GM18519 (cell line): ENCODE measurements around the gene GPRASP3.
"Not testable (repeated sequence)": the region's sequence is repeated elsewhere in the genome, so short reads cannot be mapped to it uniquely, and the experiment has no call there.

ENCODE experiments used
- ATAC-seq: cut with Tn5 transposase; IDR thresholded peaks from one replicate; pipeline ENCODE4 v1.9.1; 2021; ENCODE audit warnings: mild to moderate bottlenecking, moderate library complexity; ENCODE audit not compliant: unreplicated experiment, low FRiP score

Gene GPRASP3, protein sequence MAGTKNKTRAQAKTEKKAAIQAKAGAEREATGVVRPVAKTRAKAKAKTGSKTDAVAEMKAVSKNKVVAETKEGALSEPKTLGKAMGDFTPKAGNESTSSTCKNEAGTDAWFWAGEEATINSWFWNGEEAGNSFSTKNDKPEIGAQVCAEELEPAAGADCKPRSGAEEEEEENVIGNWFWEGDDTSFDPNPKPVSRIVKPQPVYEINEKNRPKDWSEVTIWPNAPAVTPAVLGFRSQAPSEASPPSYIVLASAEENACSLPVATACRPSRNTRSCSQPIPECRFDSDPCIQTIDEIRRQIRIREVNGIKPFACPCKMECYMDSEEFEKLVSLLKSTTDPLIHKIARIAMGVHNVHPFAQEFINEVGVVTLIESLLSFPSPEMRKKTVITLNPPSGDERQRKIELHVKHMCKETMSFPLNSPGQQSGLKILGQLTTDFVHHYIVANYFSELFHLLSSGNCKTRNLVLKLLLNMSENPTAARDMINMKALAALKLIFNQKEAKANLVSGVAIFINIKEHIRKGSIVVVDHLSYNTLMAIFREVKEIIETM

DNA sequence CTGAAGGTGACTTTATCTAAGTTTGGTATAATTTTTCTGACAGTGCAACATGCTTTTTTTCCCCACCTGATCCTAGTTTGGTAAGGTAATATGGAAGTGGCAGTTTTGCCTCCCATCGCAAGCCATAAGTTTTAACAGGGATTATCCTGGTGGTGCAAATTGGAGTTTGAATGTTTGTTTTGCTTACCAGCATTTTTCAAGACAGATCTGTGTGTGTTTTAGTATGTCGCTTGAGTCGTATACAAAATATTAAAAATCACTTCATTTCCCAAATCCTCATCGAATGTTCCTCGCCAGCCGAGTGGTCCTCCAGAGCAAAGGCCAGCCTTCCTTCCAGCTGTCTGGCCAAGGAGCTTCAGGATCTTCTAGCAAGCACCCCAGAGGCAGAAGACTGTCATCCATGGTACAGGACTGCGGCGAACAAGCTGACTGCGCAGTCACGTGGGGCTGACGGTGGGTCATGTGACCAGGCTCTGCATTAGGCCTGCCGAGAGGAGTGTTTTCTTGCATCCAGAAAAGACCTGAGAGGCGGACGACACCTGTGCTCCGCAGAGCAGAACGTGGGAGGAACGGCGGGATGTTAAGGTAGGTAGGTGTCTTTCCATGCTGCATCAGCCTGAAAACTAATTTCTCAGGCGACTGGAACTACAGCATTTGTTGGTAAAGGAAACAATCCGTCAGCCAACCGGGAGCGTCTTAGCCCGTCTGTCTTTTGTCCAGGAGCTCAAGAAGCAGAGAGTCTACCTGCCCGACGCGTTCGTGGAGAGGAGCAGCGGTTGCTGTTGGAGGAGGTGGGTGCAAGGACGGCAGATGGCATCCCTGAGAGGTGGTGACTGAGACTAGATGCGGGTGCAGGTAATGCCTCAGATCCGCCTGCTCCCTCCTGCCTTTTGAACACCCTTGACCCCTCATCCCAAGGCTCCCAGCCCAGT lies at the start of gene GPRASP3:
TSS of gene GPRASP3 (plus strand) at position 507 of the 932 bp plus-strand sequence. CDS start 28,253 bp downstream, outside the sequence.
- ATAC-seq: peak; percentile 98

DNA sequence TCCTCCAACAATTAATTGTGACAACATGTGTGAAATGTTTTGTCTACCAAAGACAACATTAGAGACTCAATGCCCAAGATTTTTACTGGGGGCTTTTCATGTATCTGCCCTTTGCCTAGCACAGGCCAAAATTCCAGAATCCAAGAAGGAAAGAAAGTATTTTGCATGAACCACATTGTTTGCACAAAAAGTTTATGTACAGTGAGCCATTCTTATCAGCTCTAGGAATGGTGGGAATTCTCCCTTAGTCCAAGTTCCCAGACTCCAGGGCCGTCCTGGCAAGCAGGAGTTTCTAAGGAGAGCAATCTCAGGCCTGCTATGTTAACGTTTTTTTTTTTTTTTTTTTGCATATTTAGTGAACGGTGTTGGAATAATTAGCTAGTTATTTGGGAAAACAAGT lies 47.7 kb upstream of the GPRASP3 start:
- ATAC-seq: no peak

- not testable (repeated sequence) for ATAC-seq
These were observed 43.1 kb upstream of the GPRASP3 start for GRCh38 chrX:102677479-102677878.

DNA sequence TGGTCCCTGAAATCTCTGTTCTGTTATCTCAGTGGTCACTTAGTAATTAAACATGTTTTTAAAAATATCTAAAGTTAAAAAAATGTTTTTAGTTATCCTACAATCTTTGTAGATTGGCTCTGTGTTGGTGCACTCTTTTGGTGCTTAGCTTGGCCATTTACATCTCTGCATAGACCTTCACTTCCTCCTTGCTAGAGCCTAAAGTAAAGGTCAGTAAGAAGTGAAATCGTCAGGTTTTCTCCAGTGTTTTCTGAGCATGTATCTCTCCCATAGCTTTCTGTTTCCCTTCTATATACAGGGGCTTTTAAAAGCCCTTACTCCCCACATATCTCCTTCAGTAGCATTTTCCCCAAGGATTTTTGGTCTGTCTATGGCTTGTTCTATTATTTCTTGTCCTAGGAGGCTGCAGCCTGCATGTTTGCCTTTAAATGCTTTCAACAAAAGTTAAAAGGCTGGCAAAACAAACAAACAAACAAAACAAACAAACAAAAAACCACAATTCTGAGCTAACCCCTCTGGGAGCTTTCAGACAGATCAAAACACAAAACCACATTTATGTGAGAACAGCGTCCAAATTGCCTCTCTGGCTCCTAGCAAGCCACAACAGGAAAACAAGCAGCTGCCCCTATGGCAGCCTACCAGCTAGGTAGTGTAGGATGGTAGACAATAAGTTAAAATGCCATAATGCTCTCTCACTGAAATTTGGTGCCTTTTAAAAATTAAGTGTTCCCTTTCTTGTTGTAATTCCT lies 35.6 kb upstream of the GPRASP3 start:
- ATAC-seq: no peak

DNA sequence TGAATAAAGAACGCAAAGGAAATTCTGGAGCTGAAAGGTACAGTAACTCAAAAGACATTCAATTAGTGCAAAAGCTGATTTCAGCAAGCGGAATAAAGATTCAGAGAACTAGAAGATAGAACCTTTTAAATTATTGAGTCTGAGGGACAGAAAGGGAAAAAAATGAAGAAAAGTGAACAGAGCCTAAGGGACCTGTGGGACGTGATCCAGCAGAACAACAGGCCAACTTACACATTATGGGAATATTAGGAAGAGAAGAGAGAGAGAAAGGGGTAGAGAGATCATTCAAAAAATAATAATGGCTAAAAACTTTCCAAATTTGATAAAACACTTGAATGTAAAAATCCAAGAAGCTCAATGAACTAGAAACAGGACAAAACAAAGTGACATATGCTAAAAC lies 25.8 kb upstream of the GPRASP3 start:
- ATAC-seq: no peak

DNA sequence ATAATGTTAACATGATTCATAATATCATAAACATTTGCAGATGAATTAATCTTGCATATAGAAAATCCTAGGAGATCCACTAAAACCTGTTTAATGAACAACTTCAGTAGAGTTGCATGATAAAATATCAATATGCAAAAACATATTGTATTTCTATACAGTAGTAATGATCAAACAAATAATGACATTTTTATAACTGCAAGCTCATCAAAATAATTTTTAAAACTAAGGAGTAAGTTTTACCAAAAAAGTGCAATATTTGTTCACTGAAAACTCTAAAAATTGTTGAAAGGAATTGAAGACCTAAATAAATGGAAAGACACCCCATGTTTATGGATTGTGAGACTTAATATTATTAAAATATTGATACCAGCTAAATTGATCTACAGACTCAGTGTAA lies 24.2 kb upstream of the GPRASP3 start:
- ATAC-seq: no peak

DNA sequence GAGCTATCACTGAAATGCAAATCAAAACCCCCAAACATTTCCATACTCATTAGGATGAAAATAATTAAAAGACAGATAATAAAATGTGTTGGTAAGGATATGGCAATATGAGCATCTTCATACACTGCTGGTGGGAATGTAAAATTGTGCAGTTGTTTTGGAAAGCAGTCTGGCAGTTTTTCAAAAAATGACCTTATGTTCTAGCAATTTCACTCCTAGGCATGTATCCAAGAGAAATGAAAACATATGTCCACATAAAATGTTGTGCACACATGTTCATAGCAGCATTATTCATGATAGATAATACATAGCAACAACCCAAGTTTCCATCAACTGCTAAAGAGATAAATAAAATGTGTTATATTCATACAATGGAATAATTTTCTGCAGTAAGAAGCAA lies 23.0 kb upstream of the GPRASP3 start:
- ATAC-seq: no peak

GRCh38 chrX:102708900-102709299 lies 11.6 kb upstream of the GPRASP3 start:
- no peak for ATAC-seq

- ATAC-seq: no peak
These were observed 8.7 kb upstream of the GPRASP3 start for GRCh38 chrX:102711872-102712215.

GRCh38 chrX:102712216-102712966 lies 8.2 kb upstream of the GPRASP3 start, which contains the start of gene GPRASP2:
Gene GPRASP2 (plus strand): TSS chrX:102712448. CDS start chrX:102714870, 2,422 bp downstream.
- ATAC-seq: no peak

- ATAC-seq: no peak
These were observed 7.4 kb upstream of the GPRASP3 start for GRCh38 chrX:102712981-102713625.

- no peak for ATAC-seq
These were observed 5.5 kb upstream of the GPRASP3 start for GRCh38 chrX:102714994-102715393.

DNA sequence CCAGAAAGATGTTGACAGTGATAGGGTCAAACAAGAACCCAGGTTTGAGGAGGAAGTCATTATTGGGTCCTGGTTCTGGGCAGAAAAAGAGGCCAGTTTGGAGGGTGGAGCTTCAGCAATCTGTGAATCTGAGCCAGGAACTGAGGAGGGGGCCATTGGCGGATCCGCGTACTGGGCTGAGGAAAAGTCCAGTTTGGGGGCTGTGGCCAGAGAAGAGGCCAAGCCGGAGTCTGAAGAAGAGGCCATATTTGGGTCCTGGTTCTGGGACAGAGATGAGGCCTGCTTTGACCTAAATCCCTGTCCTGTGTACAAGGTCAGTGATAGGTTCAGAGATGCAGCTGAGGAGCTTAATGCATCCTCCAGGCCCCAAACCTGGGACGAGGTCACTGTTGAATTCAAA lies 4.6 kb upstream of the GPRASP3 start:
- no peak for ATAC-seq

- not testable (repeated sequence) for ATAC-seq
These were observed 595 bp downstream of the GPRASP3 start for GRCh38 chrX:102721169-102721506.

DNA sequence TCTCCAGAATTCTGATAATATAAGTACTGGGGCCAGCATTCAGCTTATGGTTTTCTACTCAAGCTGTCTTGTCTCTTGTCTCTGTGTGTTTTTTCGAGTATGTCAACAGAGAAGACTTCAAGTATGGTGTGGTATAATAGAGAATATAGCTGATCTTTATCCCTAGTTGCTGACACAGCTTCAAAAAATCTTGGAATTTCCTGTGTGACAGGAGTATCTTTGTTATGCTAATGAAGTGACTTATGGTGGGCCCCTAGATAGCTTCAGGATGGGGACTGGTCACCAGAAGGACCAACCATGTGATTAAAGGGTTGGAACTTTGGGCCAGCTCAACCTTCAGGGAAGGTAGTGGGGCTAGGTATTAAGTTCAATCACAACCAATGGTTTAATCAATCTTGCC lies 2.9 kb downstream of the GPRASP3 start:
- ATAC-seq: no peak

DNA sequence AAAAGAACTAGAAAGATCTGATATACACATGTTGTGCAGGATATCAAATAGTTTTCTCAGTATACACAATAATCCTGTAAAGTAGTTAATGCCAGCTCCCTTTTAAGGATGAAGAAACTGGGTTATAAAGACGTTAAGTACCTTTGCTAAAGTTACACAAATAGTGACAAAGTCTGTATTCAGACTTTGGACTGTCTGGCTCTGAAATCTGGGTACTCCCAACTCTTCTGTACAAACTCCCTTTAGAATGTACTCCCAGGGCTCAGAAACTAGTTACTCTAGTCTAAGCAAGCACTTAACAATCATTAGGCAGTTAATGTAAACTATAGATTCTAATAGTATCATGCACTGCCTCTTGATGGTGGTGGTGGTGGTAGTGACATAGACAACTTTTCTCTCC lies 7.2 kb downstream of the GPRASP3 start:
- ATAC-seq: no peak

GRCh38 chrX:102728646-102729045 lies 8.1 kb downstream of the GPRASP3 start:
- ATAC-seq: no peak

DNA sequence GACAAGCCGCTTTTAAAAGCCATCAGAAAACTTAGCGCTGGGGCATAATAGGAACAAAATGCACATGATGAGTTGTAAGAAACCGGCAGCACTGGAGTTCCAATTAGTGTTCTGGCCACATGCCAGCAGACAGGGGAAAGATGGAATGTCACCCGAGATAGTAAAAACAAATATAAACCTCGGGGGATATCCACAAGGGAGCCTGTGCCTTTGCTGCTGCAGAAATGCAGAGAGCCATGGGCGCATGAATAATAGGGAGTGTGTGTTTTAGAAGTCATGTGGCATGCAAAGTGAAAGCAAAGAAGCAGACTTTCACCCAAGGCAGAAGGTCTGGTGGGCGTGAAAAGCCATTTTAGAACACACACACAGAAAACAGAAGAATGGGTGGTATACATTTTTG lies 19.1 kb downstream of the GPRASP3 start:
- ATAC-seq: no peak

DNA sequence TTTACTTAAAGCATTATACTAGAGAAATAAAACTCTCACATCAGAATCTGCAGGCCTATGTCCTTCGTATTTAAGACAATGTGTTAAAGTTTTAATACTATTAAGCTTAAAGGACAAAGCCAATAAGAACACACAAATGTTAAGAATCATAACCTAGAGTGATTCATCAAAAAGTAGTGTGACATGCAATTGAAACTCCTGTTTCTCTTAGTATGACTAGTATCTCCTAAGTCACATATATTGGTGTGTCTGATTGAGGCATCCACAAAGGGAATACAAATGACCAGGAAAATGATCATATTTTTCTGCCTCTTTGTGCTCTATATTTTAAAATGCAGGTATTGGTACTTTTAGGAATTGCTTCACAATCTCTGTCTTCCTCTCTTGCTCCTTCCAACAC lies 23.8 kb downstream of the GPRASP3 start:
- no peak for ATAC-seq
